Measurements from ENCODE around the gene ANGPTL3.
"Not testable (repeated sequence)": the region's sequence is repeated elsewhere in the genome, so short reads cannot be mapped to it uniquely, and the experiment has no call there.

Gene ANGPTL3

GRCh38 chr1:62608905-62609304 is 11.6 kb downstream of the ANGPTL3 start:
- Histone ChIP-seq H2BK120ac (ENCODE audit: low read depth, low read length) (no peak overlapping the region), H2BK5ac (ENCODE audit: low read depth, low read length, poor library complexity, severe bottlenecking) (no peak overlapping the region), H3K18ac (ENCODE audit: low read depth in 1 of 2, low read length in 2 of 2) (no peak overlapping the region), H3K4ac (ENCODE audit: low read depth in 1 of 2, low read length in 2 of 2) (no peak overlapping the region), H3K27ac (ENCODE audit: low read length, poor library complexity, severe bottlenecking) (no peak overlapping the region), H3K4me3 (ENCODE audit: insufficient read depth in 1 of 2, low read depth in 1 of 2, low read length in 2 of 2) (no peak overlapping the region), H4K91ac (ENCODE audit: low read length) (no peak overlapping the region), H3K27me3 (ENCODE audit: control insufficient read depth in 1 of 2, insufficient read depth in 1 of 2, low read length in 2 of 2) (no peaks in the 10 kb centered on the region), H3K23ac (ENCODE audit: low read length in 2 of 2) (no peak overlapping the region), H3K36me3 (ENCODE audit: control insufficient read depth in 1 of 2, insufficient read depth in 2 of 2, low read depth in 1 of 2, low read length in 2 of 2) (peaks cover 0 to 24% of the 10 kb centered on the region in 2 experiments), H2BK15ac (ENCODE audit: low read depth, poor library complexity, severe bottlenecking) (no peak overlapping the region), H2BK12ac (ENCODE audit: low read length in 2 of 2) (no peak overlapping the region), H3K4me1 (ENCODE audit: control insufficient read depth, insufficient read depth, low read depth, low read length) (no peaks in the 10 kb centered on the region), H2AFZ (ENCODE audit: low read depth, low read length) (no peak overlapping the region), H3K79me1 (replicated peaks; ENCODE audit: low read length, poor library complexity, severe bottlenecking) (peaks cover 6% of the 10 kb centered on the region), H3K14ac (ENCODE audit: low read length in 2 of 2) (no peak overlapping the region), H4K8ac (ENCODE audit: low read length) (no peak overlapping the region), H3K4me2 (ENCODE audit: low read length, poor library complexity, severe bottlenecking) (no peak overlapping the region), H2AK5ac (ENCODE audit: low read length, severe bottlenecking) (no peak overlapping the region), H3K9me3 (ENCODE audit: control insufficient read depth, low read length) (no peaks in the 10 kb centered on the region), H3K9ac (ENCODE audit: low read length) (no peak overlapping the region)
- DNase-seq, result no peak

GRCh38 chr1:62610588-62610987 is 13.3 kb downstream of the ANGPTL3 start:
- not testable (repeated sequence) for H2AFZ ChIP-seq (ENCODE audit: low read depth, low read length); H3K4me3 ChIP-seq (ENCODE audit: insufficient read depth in 1 of 2, low read depth in 1 of 2, low read length in 2 of 2); H3K18ac ChIP-seq (ENCODE audit: low read depth in 1 of 2, low read length in 2 of 2); H2BK5ac ChIP-seq (ENCODE audit: low read depth, low read length, poor library complexity, severe bottlenecking); H3K4me2 ChIP-seq (ENCODE audit: low read length, poor library complexity, severe bottlenecking); H2BK12ac ChIP-seq (ENCODE audit: low read length in 2 of 2); H3K79me1 ChIP-seq (replicated peaks; ENCODE audit: low read length, poor library complexity, severe bottlenecking); H3K27ac ChIP-seq (ENCODE audit: low read length, poor library complexity, severe bottlenecking); H3K23ac ChIP-seq (ENCODE audit: low read length in 2 of 2); H3K4me1 ChIP-seq (ENCODE audit: control insufficient read depth, insufficient read depth, low read depth, low read length); H3K27me3 ChIP-seq (ENCODE audit: control insufficient read depth in 1 of 2, insufficient read depth in 1 of 2, low read length in 2 of 2); H3K9me3 ChIP-seq (ENCODE audit: control insufficient read depth, low read length); H3K4ac ChIP-seq (ENCODE audit: low read depth in 1 of 2, low read length in 2 of 2); H2BK15ac ChIP-seq (ENCODE audit: low read depth, poor library complexity, severe bottlenecking); DNase-seq; H4K91ac ChIP-seq (ENCODE audit: low read length); H2BK120ac ChIP-seq (ENCODE audit: low read depth, low read length); H3K9ac ChIP-seq (ENCODE audit: low read length); H3K14ac ChIP-seq (ENCODE audit: low read length in 2 of 2); H4K8ac ChIP-seq (ENCODE audit: low read length); H2AK5ac ChIP-seq (ENCODE audit: low read length, severe bottlenecking)
- no CpG with 5 or more reads among the region's 1 CpG for whole genome bisulfite sequencing
- peaks cover 0 to 30% of the 10 kb centered on the region in 2 experiments for H3K36me3 ChIP-seq (ENCODE audit: control insufficient read depth in 1 of 2, insufficient read depth in 2 of 2, low read depth in 1 of 2, low read length in 2 of 2)

- no peaks in the 10 kb centered on the region for H3K9me3 ChIP-seq (ENCODE audit: control insufficient read depth, low read length)
- H3K4ac ChIP-seq (ENCODE audit: low read depth in 1 of 2, low read length in 2 of 2), result no peak overlapping the region
- H2BK12ac ChIP-seq (ENCODE audit: low read length in 2 of 2), result no peak overlapping the region
- 100% methylated on average over 2 of the region's 2 CpGs for WGBS
- no peak overlapping the region for H4K8ac ChIP-seq (ENCODE audit: low read length)
- H2BK120ac ChIP-seq (ENCODE audit: low read depth, low read length), result no peak overlapping the region
- H2BK15ac ChIP-seq (ENCODE audit: low read depth, poor library complexity, severe bottlenecking), result no peak overlapping the region
- H3K79me1 ChIP-seq (replicated peaks; ENCODE audit: low read length, poor library complexity, severe bottlenecking), result peaks cover 4% of the 10 kb centered on the region
- H2BK5ac ChIP-seq (ENCODE audit: low read depth, low read length, poor library complexity, severe bottlenecking), result no peak overlapping the region
- H2AK5ac ChIP-seq (ENCODE audit: low read length, severe bottlenecking), result no peak overlapping the region
- no peak overlapping the region for H3K18ac ChIP-seq (ENCODE audit: low read depth in 1 of 2, low read length in 2 of 2)
- no peak overlapping the region for H2AFZ ChIP-seq (ENCODE audit: low read depth, low read length)
- no peak overlapping the region for H3K14ac ChIP-seq (ENCODE audit: low read length in 2 of 2)
- H3K4me2 ChIP-seq (ENCODE audit: low read length, poor library complexity, severe bottlenecking), result no peak overlapping the region
- no peaks in the 10 kb centered on the region for H3K27me3 ChIP-seq (ENCODE audit: control insufficient read depth in 1 of 2, insufficient read depth in 1 of 2, low read length in 2 of 2)
- H3K36me3 ChIP-seq (ENCODE audit: control insufficient read depth in 1 of 2, insufficient read depth in 2 of 2, low read depth in 1 of 2, low read length in 2 of 2), result peaks cover 0 to 37% of the 10 kb centered on the region in 2 experiments
- no peak overlapping the region for H4K91ac ChIP-seq (ENCODE audit: low read length)
- H3K4me1 ChIP-seq (ENCODE audit: control insufficient read depth, insufficient read depth, low read depth, low read length), result no peaks in the 10 kb centered on the region
- H3K9ac ChIP-seq (ENCODE audit: low read length), result no peak overlapping the region
- H3K27ac ChIP-seq (ENCODE audit: low read length, poor library complexity, severe bottlenecking), result no peak overlapping the region
- DNase-seq, result no peak
- H3K23ac ChIP-seq (ENCODE audit: low read length in 2 of 2), result no peak overlapping the region
- H3K4me3 ChIP-seq (ENCODE audit: insufficient read depth in 1 of 2, low read depth in 1 of 2, low read length in 2 of 2), result no peak overlapping the region
Observed at GRCh38 chr1:62612770-62613169, 15.4 kb downstream of the ANGPTL3 start.

- no peak overlapping the region for H3K4me2 ChIP-seq (ENCODE audit: low read length, poor library complexity, severe bottlenecking)
- peaks cover 0 to 43% of the 10 kb centered on the region in 2 experiments for H3K36me3 ChIP-seq (ENCODE audit: control insufficient read depth in 1 of 2, insufficient read depth in 2 of 2, low read depth in 1 of 2, low read length in 2 of 2)
- no peak overlapping the region for H3K4me3 ChIP-seq (ENCODE audit: insufficient read depth in 1 of 2, low read depth in 1 of 2, low read length in 2 of 2)
- no peak overlapping the region for H3K4ac ChIP-seq (ENCODE audit: low read depth in 1 of 2, low read length in 2 of 2)
- H3K18ac ChIP-seq (ENCODE audit: low read depth in 1 of 2, low read length in 2 of 2), result no peak overlapping the region
- peaks cover 4% of the 10 kb centered on the region for H3K79me1 ChIP-seq (replicated peaks; ENCODE audit: low read length, poor library complexity, severe bottlenecking)
- no peak overlapping the region for H3K27ac ChIP-seq (ENCODE audit: low read length, poor library complexity, severe bottlenecking)
- no peak overlapping the region for H3K23ac ChIP-seq (ENCODE audit: low read length in 2 of 2)
- no peaks in the 10 kb centered on the region for H3K9me3 ChIP-seq (ENCODE audit: control insufficient read depth, low read length)
- no peak overlapping the region for H3K14ac ChIP-seq (ENCODE audit: low read length in 2 of 2)
- H2BK15ac ChIP-seq (ENCODE audit: low read depth, poor library complexity, severe bottlenecking), result no peak overlapping the region
- H4K91ac ChIP-seq (ENCODE audit: low read length), result no peak overlapping the region
- H2AK5ac ChIP-seq (ENCODE audit: low read length, severe bottlenecking), result no peak overlapping the region
- no peaks in the 10 kb centered on the region for H3K4me1 ChIP-seq (ENCODE audit: control insufficient read depth, insufficient read depth, low read depth, low read length)
- no peak overlapping the region for H2BK120ac ChIP-seq (ENCODE audit: low read depth, low read length)
- H4K8ac ChIP-seq (ENCODE audit: low read length), result no peak overlapping the region
- H2BK12ac ChIP-seq (ENCODE audit: low read length in 2 of 2), result no peak overlapping the region
- no peak overlapping the region for H3K9ac ChIP-seq (ENCODE audit: low read length)
- no peak overlapping the region for H2AFZ ChIP-seq (ENCODE audit: low read depth, low read length)
- H3K27me3 ChIP-seq (ENCODE audit: control insufficient read depth in 1 of 2, insufficient read depth in 1 of 2, low read length in 2 of 2), result no peaks in the 10 kb centered on the region
- WGBS, result 94% methylated on average over 1 of the region's 5 CpGs
- no peak overlapping the region for H2BK5ac ChIP-seq (ENCODE audit: low read depth, low read length, poor library complexity, severe bottlenecking)
- no peak for DNase-seq
Observed at GRCh38 chr1:62613325-62613727, 16.0 kb downstream of the ANGPTL3 start.
